ENCODE measurements around the gene SLC35F6.

GRCh38 chr2:26782876-26783704 lies 19.0 kb downstream of the SLC35F6 start:
- TF ChIP-seq EZH2 (IDR thresholded peaks at IDR 0.05; ENCODE audit: insufficient read depth, poor library complexity, severe bottlenecking) (no peak), EZH2phosphoT487 (IDR thresholded peaks at IDR 0.05; ENCODE audit: insufficient read depth, low read depth) (no peak)
